ENCODE results near the gene ZNF710.

DNA sequence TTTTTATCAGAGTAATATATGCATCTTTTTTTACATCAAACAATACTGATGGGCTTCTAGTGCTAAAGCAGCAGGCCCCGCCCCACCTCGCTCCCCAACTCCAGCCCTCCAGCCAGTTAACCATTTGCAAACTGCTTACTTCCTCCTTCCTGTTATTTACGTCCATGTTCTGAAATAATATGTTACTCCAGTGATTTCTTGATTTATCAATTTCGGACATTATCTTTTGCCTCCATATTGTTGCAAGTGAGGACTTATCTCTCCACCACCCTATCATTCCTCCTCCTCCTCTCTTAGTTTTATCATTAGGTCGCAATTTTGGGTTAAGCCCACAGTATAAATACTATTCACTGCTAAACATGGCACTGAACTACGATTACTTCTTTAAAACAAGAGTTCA lies 39.5 kb downstream of the ZNF710 start:
- TF ChIP-seq GATA2 (CRISPR knock-in tag; IDR thresholded peaks at IDR 0.05) (no peak), JUND (IDR thresholded peaks at IDR 0.05) (no peak)
- TF ChIP-seq, protein P1, sequence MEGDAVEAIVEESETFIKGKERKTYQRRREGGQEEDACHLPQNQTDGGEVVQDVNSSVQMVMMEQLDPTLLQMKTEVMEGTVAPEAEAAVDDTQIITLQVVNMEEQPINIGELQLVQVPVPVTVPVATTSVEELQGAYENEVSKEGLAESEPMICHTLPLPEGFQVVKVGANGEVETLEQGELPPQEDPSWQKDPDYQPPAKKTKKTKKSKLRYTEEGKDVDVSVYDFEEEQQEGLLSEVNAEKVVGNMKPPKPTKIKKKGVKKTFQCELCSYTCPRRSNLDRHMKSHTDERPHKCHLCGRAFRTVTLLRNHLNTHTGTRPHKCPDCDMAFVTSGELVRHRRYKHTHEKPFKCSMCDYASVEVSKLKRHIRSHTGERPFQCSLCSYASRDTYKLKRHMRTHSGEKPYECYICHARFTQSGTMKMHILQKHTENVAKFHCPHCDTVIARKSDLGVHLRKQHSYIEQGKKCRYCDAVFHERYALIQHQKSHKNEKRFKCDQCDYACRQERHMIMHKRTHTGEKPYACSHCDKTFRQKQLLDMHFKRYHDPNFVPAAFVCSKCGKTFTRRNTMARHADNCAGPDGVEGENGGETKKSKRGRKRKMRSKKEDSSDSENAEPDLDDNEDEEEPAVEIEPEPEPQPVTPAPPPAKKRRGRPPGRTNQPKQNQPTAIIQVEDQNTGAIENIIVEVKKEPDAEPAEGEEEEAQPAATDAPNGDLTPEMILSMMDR (IDR thresholded peaks at IDR 0.05) = no peak
- TF ChIP-seq, protein P2, sequence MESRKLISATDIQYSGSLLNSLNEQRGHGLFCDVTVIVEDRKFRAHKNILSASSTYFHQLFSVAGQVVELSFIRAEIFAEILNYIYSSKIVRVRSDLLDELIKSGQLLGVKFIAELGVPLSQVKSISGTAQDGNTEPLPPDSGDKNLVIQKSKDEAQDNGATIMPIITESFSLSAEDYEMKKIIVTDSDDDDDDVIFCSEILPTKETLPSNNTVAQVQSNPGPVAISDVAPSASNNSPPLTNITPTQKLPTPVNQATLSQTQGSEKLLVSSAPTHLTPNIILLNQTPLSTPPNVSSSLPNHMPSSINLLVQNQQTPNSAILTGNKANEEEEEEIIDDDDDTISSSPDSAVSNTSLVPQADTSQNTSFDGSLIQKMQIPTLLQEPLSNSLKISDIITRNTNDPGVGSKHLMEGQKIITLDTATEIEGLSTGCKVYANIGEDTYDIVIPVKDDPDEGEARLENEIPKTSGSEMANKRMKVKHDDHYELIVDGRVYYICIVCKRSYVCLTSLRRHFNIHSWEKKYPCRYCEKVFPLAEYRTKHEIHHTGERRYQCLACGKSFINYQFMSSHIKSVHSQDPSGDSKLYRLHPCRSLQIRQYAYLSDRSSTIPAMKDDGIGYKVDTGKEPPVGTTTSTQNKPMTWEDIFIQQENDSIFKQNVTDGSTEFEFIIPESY (IDR thresholded peaks at IDR 0.05; ENCODE audit: borderline replicate concordance, low read depth) = no peak
